ENCODE results near the gene HOXC10. TPM values are rescaled to one million over a fixed set of nuclear protein-coding genes. Genes with fewer than 3 reads are reported as not detected.

HOXC10 gene
- total and polyA plus RNA-seq, 10 of the 15 experiments (the other 5 are each of a cell fraction or from before 2014, with no cell fraction given): 0.59 TPM; not detected in 9

GRCh38 chr12:53952335-53952694 is 32.6 kb upstream of the HOXC10 start:
- Histone ChIP-seq H3K4me2 (ENCODE audit: control insufficient read depth, insufficient read depth) (no peak overlapping the region), H3K27me3 (replicated peaks in 1 of 2; ENCODE audit: control insufficient read depth in 2 of 2, insufficient read depth in 2 of 2, low read length in 1 of 2) (peaks cover 39 to 49% of the 10 kb centered on the region in 2 experiments), H3K27ac (ENCODE audit: control insufficient read depth, insufficient read depth) (no peak overlapping the region), H3K4me1 (ENCODE audit: control insufficient read depth, insufficient read depth, low read length) (no peaks in the 10 kb centered on the region), H4K20me1 (ENCODE audit: control insufficient read depth, insufficient read depth) (no peaks in the 10 kb centered on the region), H3K79me2 (ENCODE audit: control insufficient read depth, insufficient read depth, low read length) (no peaks in the 10 kb centered on the region), H3K36me3 (ENCODE audit: control insufficient read depth in 2 of 2, insufficient read depth in 2 of 2, low read length in 1 of 2) (no peaks in the 10 kb centered on the region), H2AFZ (ENCODE audit: control insufficient read depth, low read depth, low read length) (no peak overlapping the region), H3K4me3 (no peak overlapping the region), H3K9me3 (replicated peaks; ENCODE audit: control insufficient read depth, insufficient read depth, low read length) (no peaks in the 10 kb centered on the region), H3K9ac (ENCODE audit: control insufficient read depth, insufficient read depth, low read length) (no peak overlapping the region)
- ATAC-seq: no peak
- ChIA-PET SMC1A (ENCODE audit: uncharacterized antibody, unreplicated experiment) (no interaction called here), POLR2A (no interaction called here), RAD21 (ENCODE audit: unreplicated experiment) (interaction anchor here (1.3 kb wide), 1 partner anchor 250 kb away, joined by 3 read pairs; no protein-coding TSS in a partner anchor), CTCF (interaction anchor here (0.6 kb wide), 1 partner anchor 14 kb away, joined by 3 read pairs; no protein-coding TSS in a partner anchor)
- no peak for FAIRE-seq
- DNase-seq (ENCODE audit: low read depth, low spot score): no peak
- TF ChIP-seq, protein P1, sequence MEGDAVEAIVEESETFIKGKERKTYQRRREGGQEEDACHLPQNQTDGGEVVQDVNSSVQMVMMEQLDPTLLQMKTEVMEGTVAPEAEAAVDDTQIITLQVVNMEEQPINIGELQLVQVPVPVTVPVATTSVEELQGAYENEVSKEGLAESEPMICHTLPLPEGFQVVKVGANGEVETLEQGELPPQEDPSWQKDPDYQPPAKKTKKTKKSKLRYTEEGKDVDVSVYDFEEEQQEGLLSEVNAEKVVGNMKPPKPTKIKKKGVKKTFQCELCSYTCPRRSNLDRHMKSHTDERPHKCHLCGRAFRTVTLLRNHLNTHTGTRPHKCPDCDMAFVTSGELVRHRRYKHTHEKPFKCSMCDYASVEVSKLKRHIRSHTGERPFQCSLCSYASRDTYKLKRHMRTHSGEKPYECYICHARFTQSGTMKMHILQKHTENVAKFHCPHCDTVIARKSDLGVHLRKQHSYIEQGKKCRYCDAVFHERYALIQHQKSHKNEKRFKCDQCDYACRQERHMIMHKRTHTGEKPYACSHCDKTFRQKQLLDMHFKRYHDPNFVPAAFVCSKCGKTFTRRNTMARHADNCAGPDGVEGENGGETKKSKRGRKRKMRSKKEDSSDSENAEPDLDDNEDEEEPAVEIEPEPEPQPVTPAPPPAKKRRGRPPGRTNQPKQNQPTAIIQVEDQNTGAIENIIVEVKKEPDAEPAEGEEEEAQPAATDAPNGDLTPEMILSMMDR (IDR thresholded peaks at IDR 0.05 in 2 of 3, conservative IDR thresholded peaks at IDR 0.05 in 1 of 3; ENCODE audit: control insufficient read depth in 2 of 3, extremely low read depth in 1 of 3, insufficient read depth in 1 of 3, low read depth in 3 of 3, low read length in 3 of 3): no peak
- TF ChIP-seq, protein P2, sequence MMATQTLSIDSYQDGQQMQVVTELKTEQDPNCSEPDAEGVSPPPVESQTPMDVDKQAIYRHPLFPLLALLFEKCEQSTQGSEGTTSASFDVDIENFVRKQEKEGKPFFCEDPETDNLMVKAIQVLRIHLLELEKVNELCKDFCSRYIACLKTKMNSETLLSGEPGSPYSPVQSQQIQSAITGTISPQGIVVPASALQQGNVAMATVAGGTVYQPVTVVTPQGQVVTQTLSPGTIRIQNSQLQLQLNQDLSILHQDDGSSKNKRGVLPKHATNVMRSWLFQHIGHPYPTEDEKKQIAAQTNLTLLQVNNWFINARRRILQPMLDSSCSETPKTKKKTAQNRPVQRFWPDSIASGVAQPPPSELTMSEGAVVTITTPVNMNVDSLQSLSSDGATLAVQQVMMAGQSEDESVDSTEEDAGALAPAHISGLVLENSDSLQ (IDR thresholded peaks at IDR 0.05): no peak
- no peak for TF ChIP-seq ATF3 (IDR thresholded peaks at IDR 0.05; ENCODE audit: borderline replicate concordance, extremely low read depth, low read depth, low read length)
- no peak for TF ChIP-seq ZNF24 (IDR thresholded peaks at IDR 0.05)
- no peak for TF ChIP-seq BACH1 (IDR thresholded peaks at IDR 0.05; ENCODE audit: borderline replicate concordance)
- TF ChIP-seq SREBF1 (IDR thresholded peaks at IDR 0.05; ENCODE audit: low read length): no peak
- no TSS peak for BruUV-seq (replicated peaks)
- intact Hi-C loops (cut with micrococcal nuclease; ENCODE audit: unreplicated experiment): no loop called here
- in situ Hi-C loops (cut with MboI): no loop called here
- 31% methylated on average over 13 of the region's 13 CpGs for WGBS (ENCODE audit: insufficient coverage, insufficient replicate concordance, low lambda C conversion rate, missing lambda C conversion rate)
